Stimulated activated naive CD8-positive, alpha-beta T cell treated with anti-CD3 and anti-CD28 coated beads, Interleukin-15, amount 100 ng/mL, for 72 hours (primary cell): ENCODE measurements around the gene ERLEC1.
"Not testable (repeated sequence)": the region's sequence is repeated elsewhere in the genome, so short reads cannot be mapped to it uniquely, and the experiment has no call there.

ENCODE experiments used
- ATAC-seq: fragments of 150-1000 bp; cut with Tn5 transposase; 2 replicates; pipeline ENCODE4 v1.10.0; 2021; ENCODE audit warnings: mild to moderate bottlenecking, moderate library complexity
- DNase-seq, 2 donors: peaks; one replicate each; pipeline ENCODE4 v3.0.0; 2021 to 2022
- H3K27ac Mint-ChIP-seq, 2 donors: one replicate each; pipeline ENCODE4 v1.8.0; 2022; ENCODE audit warnings: mild to moderate bottlenecking in 2 of 2, mixed read lengths in 2 of 2, moderate library complexity in 2 of 2
- H3K27me3 Mint-ChIP-seq: one replicate; pipeline ENCODE4 v1.8.0; 2022; ENCODE audit warnings: mixed read lengths
- H3K4me1 Mint-ChIP-seq: one replicate; pipeline ENCODE4 v1.8.0; 2022; ENCODE audit warnings: mild to moderate bottlenecking, mixed read lengths
- H3K4me3 Mint-ChIP-seq, 2 donors: one replicate each; pipeline ENCODE4 v1.8.0; 2022; ENCODE audit warnings: mild to moderate bottlenecking in 2 of 2, mixed read lengths in 2 of 2, moderate library complexity in 1 of 2
- H3K9me3 Mint-ChIP-seq, 2 donors: one replicate each; pipeline ENCODE4 v1.8.0; 2022; ENCODE audit warnings: mixed read lengths in 2 of 2

The ERLEC1 gene, protein sequence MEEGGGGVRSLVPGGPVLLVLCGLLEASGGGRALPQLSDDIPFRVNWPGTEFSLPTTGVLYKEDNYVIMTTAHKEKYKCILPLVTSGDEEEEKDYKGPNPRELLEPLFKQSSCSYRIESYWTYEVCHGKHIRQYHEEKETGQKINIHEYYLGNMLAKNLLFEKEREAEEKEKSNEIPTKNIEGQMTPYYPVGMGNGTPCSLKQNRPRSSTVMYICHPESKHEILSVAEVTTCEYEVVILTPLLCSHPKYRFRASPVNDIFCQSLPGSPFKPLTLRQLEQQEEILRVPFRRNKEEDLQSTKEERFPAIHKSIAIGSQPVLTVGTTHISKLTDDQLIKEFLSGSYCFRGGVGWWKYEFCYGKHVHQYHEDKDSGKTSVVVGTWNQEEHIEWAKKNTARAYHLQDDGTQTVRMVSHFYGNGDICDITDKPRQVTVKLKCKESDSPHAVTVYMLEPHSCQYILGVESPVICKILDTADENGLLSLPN

DNA sequence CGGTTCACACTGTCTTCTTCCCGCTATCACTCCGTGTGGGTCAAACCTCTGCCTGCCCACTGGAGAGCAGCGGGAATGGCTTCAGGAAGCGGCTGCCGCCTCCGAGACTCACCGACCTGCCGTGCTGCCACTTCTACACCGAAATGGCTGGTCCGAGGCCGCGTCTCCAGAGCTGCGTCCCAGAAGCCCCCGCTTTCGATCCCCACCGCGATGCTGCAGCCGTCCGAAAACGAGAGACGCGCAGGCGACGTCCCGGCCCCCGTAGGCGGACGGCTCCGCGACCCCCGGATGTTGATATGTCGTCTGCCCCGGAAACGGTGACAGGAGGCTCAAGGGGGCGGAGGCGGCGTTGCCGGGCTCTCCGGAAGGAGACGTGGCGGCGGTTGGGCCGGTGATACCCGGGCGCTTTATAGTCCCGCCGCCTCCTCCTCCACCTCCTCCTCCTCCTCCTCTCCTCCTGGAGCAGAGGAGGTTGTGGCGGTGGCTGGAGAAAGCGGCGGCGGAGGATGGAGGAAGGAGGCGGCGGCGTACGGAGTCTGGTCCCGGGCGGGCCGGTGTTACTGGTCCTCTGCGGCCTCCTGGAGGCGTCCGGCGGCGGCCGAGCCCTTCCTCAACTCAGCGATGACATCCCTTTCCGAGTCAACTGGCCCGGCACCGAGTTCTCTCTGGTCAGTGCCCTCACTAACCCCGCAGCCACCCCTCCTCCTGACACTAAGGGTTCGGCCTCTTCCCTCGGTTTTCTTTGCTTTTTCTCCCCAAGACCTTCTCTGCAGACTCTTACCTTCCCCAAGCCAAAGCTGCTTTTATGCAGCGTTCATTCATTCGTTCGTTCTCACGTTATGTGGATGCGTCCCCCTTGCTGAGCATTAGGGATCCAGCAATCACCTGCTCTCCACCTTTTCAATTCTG is at the start of gene ERLEC1, which contains the start of gene ASB3:
Gene ERLEC1 (plus strand): TSS at position 340 of the 909 bp plus-strand sequence. CDS start 167 bp downstream, at position 507.
Gene ASB3 (minus strand): TSS at position 249 of the 909 bp plus-strand sequence. CDS start 21,381 bp downstream, outside the sequence.
- Mint-ChIP-seq H3K27me3 (no peaks in the 10 kb centered on the region), H3K27ac (peak within 1 kb of the TSS; percentile 99), H3K4me1 (peaks cover 23% of the 10 kb centered on the region), H3K4me3 (peak within 1 kb of the TSS; percentile 86 to 99), H3K9me3 (no peaks in the 10 kb centered on the region)
- ATAC-seq (peak; percentile 96), DNase-seq (peak; percentile 89 to 92)

DNA sequence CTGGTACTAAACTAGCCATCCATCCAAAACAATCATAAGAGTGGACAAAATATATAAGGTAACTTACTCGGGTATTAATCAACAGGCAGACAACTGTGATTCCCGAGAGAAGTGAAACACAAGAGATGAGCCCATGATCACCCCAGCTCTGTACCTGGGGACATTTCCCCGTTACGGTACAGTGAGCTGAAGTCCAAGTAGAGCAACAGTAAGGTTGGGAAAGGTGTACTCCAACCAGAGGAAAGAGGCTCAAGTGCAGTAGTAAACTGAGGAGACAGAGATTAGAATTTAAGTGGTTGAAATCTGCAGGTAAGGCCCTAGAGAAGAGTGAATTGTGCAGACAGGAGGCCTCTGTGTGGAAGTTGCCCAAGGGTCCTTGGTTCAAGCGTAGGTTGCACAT is 49.8 kb upstream of the ERLEC1 start:
- DNase-seq (no peak), ATAC-seq (no peak)
- Mint-ChIP-seq H3K4me1 (peaks cover 12% of the 10 kb centered on the region), H3K27ac (no peak overlapping the region), H3K9me3 (no peaks in the 10 kb centered on the region), H3K27me3 (no peaks in the 10 kb centered on the region), H3K4me3 (no peak overlapping the region)

DNA sequence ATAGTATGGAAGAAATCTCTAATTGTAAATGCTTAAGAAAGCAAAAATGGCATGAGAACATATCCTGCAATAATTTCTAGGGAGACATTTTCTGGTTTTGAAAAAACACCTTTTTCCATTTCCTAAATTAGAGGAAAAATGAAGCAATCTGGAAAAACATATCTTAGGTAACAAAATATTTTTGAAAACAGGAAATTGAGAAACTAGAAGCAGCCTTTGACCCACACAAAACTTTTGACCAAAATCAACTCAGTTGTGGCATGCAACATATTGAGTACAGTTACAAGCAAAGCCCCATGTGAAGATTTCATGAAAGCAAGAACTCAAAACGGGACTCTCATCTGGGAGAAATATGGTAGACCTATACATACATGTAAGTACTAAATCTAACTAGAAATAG is 47.8 kb upstream of the ERLEC1 start:
- Mint-ChIP-seq H3K27ac (no peak overlapping the region), H3K4me1 (peaks cover 20% of the 10 kb centered on the region), H3K4me3 (no peak overlapping the region), H3K9me3 (no peaks in the 10 kb centered on the region), H3K27me3 (no peaks in the 10 kb centered on the region)
- ATAC-seq (no peak), DNase-seq (no peak)

DNA sequence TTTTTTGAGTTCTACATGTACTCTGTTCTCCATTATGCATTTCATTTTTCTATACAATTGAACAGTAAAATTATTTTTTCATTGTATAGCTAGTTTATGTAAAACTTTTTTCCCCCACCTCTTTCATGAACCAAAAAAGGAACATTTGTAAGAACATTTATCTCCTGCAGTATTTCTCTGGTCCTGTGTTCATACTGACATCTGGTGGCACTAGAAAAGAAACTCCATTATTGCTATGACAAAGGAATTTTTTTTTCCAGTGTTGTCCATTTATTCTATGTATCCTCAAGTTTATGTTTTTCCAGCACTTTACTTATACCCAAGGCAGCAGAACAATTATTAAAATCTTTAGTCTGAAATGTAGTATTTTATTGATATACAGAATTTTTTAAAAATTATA is 46.7 kb upstream of the ERLEC1 start:
- Mint-ChIP-seq H3K4me3 (no peak overlapping the region), H3K9me3 (no peaks in the 10 kb centered on the region), H3K4me1 (peaks cover 21% of the 10 kb centered on the region), H3K27ac (no peak overlapping the region), H3K27me3 (no peaks in the 10 kb centered on the region)
- no peak for ATAC-seq
- DNase-seq = no peak

DNA sequence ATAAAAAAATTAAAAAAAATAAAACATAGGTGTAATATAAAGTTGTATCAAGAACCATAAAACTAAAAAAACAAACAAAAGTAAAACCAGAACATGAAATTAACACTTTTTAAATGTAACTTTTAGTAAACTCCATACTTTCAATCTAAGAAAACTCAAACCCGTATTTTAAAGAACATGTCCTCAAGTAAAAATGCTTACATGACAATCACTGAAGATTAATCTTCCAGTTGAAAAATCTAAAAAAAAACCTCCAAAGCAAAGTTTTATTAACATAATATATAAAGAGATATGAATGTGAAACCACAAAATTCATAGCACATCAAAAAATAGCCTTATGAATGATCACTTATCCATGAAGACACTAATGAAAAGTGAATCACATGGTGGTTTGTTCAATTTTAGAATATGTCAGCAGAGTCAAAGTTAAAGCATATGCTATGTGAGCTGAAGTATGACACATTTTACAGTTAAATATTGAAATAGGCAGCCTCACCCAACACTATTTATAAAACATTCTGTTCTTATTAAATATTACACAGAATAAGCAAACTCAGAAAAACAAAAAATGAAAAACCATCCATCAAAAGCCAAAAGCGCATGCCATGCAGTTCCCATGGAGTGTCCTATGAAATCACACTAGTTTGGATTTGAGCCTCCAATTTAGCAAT is 42.3 kb upstream of the ERLEC1 start:
- no peaks in the 10 kb centered on the region for H3K9me3 Mint-ChIP-seq

DNA sequence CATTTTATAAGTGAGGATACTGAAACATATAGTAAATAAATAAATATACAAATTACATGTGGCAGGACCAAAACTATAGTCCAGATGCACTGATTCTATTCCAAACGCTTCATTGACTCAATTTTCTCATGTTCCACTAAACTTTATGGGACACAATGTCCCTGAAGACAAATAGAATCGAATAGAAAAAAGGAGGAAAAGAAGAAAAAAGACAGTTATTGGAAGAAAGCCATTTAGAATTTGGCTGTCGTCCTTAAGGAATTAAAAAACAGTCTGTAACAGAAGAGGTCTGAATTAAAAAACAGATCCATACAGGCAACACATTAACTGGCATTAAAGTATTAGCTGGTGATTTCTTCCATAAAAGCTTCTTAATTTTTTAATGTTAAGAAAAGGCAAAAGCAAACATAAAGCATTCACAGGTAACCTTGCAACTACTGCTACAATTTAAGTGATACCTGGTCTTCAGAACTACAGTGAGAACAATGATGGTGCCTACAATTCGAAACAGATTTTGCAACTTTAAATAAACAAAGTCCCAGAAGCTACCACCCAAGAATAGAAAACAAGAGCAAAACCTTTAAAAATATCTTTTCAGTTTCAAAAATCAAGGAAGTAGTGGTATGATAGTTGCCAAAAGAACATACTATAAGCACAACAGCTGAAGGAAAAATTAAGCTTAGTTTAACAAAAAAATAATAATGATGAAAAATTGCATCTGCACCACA is 36.6 kb upstream of the ERLEC1 start:
- H3K9me3 Mint-ChIP-seq = no peaks in the 10 kb centered on the region
- DNase-seq (no peak), ATAC-seq (no peak)
- peaks cover 31% of the 10 kb centered on the region for H3K4me1 Mint-ChIP-seq
- H3K4me3 Mint-ChIP-seq = no peak overlapping the region
- H3K27ac Mint-ChIP-seq = no peak overlapping the region
- H3K27me3 Mint-ChIP-seq = no peaks in the 10 kb centered on the region

More for the DNA sequence above, 42.3 kb upstream of the ERLEC1 start:
- no peak overlapping the region for H3K27ac Mint-ChIP-seq
- DNase-seq (no peak), ATAC-seq (no peak)
- H3K4me1 Mint-ChIP-seq = peaks cover 18% of the 10 kb centered on the region
- H3K27me3 Mint-ChIP-seq = no peaks in the 10 kb centered on the region
- no peak overlapping the region for H3K4me3 Mint-ChIP-seq

DNA sequence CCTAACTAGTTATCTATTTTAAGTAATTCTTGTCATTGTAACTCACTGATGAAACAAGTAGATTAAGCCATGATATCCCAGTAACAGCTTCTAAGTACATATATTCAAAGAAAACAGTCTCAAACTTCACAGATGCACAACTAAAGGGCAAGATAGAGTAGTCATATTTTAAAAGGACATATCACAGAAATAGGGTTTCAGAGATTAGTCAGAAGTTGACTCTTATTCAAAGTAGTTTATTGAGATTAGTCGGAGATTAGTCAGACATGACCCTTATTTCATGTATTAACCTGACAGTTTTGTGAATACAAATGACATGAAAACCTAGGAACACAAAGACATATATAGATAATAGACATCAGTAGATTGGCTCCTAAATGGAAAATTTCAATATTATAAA is 35.1 kb upstream of the ERLEC1 start:
- H3K27ac Mint-ChIP-seq = no peak overlapping the region
- no peaks in the 10 kb centered on the region for H3K9me3 Mint-ChIP-seq
- peaks cover 28% of the 10 kb centered on the region for H3K4me1 Mint-ChIP-seq
- peak; percentile 97 for ATAC-seq
- no peaks in the 10 kb centered on the region for H3K27me3 Mint-ChIP-seq
- DNase-seq = no peak
- no peak overlapping the region for H3K4me3 Mint-ChIP-seq

DNA sequence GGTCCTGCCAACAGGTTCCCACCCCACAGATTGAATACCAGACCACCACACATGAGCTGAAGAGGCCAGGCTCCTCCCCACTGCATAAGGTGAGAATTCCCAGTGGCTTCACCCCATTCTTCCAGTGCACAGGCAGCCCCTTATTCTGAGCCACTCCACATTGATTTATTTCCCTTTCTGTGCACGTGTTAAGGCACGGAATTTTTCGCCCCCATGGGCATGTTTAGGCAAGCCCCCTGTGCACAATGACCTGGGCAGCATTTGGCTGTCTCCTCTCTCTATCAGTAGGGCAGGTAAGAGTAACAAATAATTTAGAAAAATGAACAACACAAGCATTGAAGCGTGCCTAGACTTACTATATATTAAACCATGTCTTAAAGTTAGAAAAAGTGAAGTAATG is 34.5 kb upstream of the ERLEC1 start:
- H3K27ac Mint-ChIP-seq = peak overlapping the region in 1 of 2 donors; percentile 79
- no peaks in the 10 kb centered on the region for H3K9me3 Mint-ChIP-seq
- no peak for ATAC-seq
- H3K27me3 Mint-ChIP-seq = no peaks in the 10 kb centered on the region
- H3K4me3 Mint-ChIP-seq = no peak overlapping the region
- DNase-seq = no peak
- H3K4me1 Mint-ChIP-seq = peaks cover 28% of the 10 kb centered on the region

DNA sequence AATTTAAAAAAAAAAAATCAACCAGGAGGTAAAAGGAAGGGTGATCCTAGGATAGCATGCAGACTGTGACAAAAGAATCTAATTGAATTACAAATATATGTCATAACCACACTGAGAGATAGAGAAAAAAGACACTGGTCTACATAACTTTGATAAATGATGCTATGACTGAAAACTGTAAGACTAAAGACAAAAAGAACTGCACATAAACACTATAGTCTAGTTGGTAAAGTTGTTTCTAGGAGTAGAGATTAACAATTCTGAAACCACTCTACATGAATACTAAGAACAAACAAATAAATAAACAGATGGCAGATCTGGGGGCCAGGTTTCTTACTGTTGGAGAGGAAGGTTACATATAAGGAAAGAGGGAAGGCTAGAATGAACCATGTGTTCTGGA is 33.8 kb upstream of the ERLEC1 start:
- Mint-ChIP-seq H3K27me3 (no peaks in the 10 kb centered on the region), H3K27ac (peak overlapping the region in 1 of 2 donors; percentile 70), H3K4me3 (no peak overlapping the region), H3K4me1 (peaks cover 28% of the 10 kb centered on the region), H3K9me3 (no peaks in the 10 kb centered on the region)
- ATAC-seq (peak; percentile 35), DNase-seq (no peak)

DNA sequence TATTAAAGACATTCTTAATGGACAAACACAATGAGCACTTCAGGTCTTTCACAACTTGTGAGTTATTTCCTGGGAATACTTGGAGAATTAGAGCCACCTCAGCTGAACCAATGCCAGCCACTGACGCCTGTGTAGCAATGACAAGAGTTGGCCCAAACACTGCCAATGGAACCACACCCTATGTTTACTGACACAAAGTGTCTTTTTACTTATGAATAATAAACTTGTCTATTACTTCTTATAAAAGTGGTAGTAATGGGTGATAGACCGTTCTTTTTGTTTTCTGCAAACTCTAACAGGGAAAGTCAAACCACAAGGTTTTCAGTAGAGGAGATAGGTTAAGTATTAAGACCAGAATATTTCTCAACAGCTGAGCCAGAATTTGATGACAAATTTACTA is 31.7 kb upstream of the ERLEC1 start:
- Mint-ChIP-seq H3K27me3 (no peaks in the 10 kb centered on the region), H3K4me3 (no peak overlapping the region), H3K9me3 (no peaks in the 10 kb centered on the region), H3K4me1 (peaks cover 28% of the 10 kb centered on the region), H3K27ac (no peak overlapping the region)
- DNase-seq (no peak), ATAC-seq (no peak)

DNA sequence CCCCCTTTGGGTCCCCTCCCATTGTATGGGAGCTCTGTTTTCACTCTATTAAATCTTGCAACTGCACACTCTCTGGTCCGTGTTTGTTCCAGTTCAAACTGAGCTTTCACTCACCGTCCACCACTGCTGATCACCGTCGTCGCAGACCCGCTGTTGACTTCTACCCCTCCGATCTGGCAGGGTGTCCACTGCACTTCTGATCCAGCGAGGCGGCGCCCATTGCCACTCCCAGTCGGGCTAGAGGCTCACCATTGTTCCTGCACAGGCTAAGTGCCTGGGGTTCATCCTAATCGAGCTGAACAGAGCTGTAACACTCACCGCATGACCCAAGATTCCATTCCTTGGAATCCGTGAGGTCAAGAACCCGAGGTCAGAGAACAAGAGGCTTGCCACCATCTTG is 30.2 kb upstream of the ERLEC1 start:
- Mint-ChIP-seq H3K9me3 (no peaks in the 10 kb centered on the region), H3K27ac (no peak overlapping the region), H3K4me1 (peaks cover 17% of the 10 kb centered on the region), H3K4me3 (no peak overlapping the region), H3K27me3 (no peaks in the 10 kb centered on the region)
- ATAC-seq (no peak), DNase-seq (no peak)

DNA sequence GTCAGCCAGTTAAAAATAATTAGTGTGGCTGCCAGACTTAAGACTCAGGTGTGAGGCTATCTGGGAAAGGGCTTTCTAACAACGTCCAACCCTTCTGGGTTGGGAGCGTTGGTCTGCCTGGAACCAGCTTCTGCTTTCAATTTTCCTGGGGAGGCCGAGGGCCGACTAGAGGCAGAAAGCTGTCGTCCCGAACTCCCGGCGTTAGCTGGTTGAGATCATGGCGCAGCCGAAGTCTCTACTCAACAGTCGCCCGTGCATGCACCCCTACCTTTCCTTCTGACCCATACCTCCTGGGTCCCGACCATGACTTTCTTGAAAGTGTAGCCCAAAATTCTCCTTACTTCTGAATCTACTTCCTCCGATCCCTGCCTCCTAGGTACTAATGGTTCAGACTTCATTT is 29.6 kb upstream of the ERLEC1 start:
- not testable (repeated sequence) for H3K27ac Mint-ChIP-seq, ATAC-seq, H3K4me3 Mint-ChIP-seq, H3K9me3 Mint-ChIP-seq, H3K27me3 Mint-ChIP-seq, DNase-seq
- peaks cover 12% of the 10 kb centered on the region for H3K4me1 Mint-ChIP-seq

DNA sequence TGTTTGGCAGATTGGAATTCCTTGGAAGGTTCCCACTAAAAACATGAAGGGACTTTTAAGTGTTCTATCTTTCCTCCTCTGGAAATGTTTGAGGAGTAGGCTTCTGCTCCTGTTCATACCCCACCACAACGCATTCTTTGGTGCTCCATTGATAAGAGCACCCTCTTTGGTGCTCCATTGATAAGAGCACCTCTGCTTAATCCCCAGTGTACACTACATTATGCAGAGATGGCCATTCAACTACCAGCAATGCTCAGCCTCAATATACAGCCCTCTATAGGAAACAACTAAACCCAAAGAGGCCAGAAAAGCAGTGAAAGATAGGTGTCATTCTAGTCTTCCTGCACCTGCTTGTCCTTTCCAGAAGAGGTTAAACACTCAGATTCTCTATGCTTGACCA is 21.1 kb upstream of the ERLEC1 start:
- ATAC-seq = no peak
- Mint-ChIP-seq H3K4me3 (no peak overlapping the region), H3K9me3 (no peaks in the 10 kb centered on the region), H3K4me1 (peaks cover 31% of the 10 kb centered on the region), H3K27me3 (no peaks in the 10 kb centered on the region), H3K27ac (no peak overlapping the region)
- no peak for DNase-seq

DNA sequence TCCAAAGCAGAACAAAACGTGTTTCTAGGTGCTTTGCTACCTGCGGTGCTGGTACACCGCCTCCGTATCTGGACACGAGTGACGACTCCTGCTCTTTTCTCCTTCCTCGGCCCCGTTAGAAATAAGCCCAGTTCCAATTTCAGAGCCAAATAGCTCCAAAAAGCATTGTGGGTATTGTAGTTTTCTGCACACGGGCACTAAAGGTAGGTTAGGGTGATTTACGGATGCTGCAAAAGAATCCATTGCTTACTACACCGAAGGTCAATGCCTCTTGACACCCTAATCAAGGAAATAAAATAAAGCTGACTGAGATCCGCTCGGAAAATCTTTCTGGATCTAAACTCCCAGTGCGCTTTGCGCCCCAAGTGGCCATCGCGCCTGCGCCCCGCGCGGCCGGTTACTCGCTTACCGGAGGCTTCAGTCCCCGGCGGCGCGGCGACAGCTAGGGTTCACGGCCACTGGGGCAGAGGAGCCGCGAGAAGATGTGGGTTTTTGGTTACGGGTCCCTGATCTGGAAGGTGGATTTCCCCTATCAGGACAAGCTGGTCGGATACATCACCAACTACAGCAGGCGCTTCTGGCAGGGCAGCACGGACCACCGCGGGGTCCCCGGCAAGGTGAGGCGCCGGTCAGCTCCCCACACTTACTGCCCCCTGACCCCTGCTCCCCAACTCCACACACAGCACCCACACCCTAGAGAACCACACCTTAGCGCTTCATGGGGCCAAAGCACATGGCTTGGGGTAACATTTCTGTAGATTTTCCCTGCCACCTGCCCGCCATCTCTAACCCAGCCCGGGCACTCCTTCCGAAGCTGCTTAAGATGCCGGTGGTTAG is 19.2 kb upstream of the ERLEC1 start, which contains the start of gene CHAC2:
Gene CHAC2 (plus strand): TSS at position 400 of the 837 bp plus-strand sequence. CDS start 83 bp downstream, at position 483.
- Mint-ChIP-seq H3K4me3 (peak within 1 kb of the TSS; percentile 84 to 94), H3K4me1 (peaks cover 34% of the 10 kb centered on the region), H3K9me3 (no peaks in the 10 kb centered on the region), H3K27me3 (no peaks in the 10 kb centered on the region), H3K27ac (peak within 1 kb of the TSS; percentile 98 to 99)
- DNase-seq (peak; percentile 82 to 89), ATAC-seq (peak; percentile 97)
